AML-193 (cell line): ENCODE data around the gene CNTLN.
"Not testable (repeated sequence)": the region's sequence is repeated elsewhere in the genome, so short reads cannot be mapped to it uniquely, and the experiment has no call there.

ENCODE experiments used
- DNase-seq, 2 experiments: peaks; one replicate each; lab custom pipeline; 2025; lab: John Stamatoyannopoulos, UW

The CNTLN gene

GRCh38 chr9:17401858-17402257 is 267.0 kb downstream of the CNTLN start:
- DNase-seq, result no peak

GRCh38 chr9:17402309-17402708 is 267.5 kb downstream of the CNTLN start:
- DNase-seq, result peak; percentile 12 to 27

DNA sequence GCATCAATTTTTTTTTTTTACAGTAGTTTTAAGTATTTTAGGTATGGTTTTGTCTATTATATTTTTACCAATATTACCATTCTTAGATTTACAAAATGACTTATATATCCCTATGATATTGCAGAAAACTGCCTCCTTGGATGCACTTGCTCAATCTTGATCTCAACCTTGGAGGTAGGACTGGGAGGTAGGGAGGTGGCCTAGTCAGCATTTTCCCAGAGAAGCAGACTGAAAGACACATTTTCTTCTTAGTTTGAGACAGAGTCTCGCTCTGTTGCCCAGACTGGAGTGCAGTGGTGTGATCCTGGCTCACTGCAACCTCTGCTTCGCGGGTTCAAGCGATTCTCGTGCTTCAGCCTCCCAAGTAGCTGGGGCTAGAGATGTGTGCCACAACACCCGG is 268.7 kb downstream of the CNTLN start:
- DNase-seq, result no peak

DNA sequence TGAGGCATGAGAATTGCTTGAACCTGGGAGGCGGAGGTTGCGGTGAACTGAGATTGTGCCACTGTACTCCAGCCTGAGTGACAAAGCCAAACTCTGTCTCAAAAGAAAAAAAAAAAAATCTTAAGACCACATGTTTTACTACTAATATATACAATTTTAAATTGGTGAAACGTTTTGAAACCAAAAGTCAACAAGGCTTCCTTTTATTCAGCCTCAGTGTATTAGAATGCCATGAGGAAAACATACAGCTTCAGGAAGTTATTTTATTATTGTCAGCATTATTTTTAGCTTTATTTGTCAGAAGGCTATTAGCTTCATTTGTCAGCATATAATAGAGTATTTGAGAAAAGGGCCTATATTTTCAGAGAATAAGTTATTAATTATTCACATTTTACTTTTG is 280.1 kb downstream of the CNTLN start:
- no peak for DNase-seq

GRCh38 chr9:17422994-17423680 is 288.3 kb downstream of the CNTLN start:
- no peak for DNase-seq

- DNase-seq, result no peak
These were observed 288.8 kb downstream of the CNTLN start for GRCh38 chr9:17423681-17424011.

GRCh38 chr9:17425384-17425783 is 290.5 kb downstream of the CNTLN start:
- peak; percentile 49 to 52 for DNase-seq

DNA sequence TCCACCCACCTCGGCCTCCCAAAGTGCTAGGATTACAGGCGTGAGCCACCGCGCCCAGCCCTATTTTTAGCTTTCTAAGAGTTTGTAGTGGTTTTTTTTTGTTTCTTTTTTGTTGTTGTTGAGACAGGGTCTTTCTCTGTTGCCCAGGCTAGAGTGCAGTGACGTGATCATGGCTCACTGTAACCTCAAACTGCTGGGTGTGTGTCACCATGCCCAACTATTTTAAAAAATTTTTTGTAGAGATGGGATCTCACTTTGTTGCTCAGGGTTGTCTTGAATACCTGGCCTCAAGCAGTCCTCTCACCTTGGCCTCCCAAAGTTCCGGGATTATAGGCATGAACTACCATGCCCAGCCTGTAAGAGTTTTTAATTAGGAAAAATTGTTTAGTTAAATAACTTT is 298.7 kb downstream of the CNTLN start:
- DNase-seq, result no peak

- DNase-seq, result no peak
These were observed 302.0 kb downstream of the CNTLN start for GRCh38 chr9:17436854-17437253.

DNA sequence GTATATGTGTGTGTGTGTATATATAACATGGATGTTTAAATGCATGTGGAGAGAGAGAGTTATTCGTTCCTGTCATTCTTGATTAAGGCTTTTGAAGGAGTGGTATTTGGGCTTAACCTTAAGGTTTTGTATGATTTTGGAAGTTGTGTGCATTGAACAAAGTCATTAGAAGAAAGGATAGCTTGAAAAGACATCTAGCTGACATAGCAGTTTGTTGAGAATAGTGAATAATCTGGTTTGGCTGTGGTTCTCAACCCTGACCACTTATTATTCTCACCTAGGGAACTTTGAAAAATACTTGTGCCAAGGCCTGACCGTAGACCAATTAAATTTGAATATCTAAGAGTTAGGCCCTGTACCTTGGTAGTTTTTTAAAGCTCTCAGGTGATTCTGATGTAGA is 303.0 kb downstream of the CNTLN start:
- no peak for DNase-seq

- DNase-seq, result not testable (repeated sequence)
These were observed 310.3 kb downstream of the CNTLN start for GRCh38 chr9:17445126-17445525.

GRCh38 chr9:17453751-17454150 is 318.9 kb downstream of the CNTLN start:
- no peak for DNase-seq

DNA sequence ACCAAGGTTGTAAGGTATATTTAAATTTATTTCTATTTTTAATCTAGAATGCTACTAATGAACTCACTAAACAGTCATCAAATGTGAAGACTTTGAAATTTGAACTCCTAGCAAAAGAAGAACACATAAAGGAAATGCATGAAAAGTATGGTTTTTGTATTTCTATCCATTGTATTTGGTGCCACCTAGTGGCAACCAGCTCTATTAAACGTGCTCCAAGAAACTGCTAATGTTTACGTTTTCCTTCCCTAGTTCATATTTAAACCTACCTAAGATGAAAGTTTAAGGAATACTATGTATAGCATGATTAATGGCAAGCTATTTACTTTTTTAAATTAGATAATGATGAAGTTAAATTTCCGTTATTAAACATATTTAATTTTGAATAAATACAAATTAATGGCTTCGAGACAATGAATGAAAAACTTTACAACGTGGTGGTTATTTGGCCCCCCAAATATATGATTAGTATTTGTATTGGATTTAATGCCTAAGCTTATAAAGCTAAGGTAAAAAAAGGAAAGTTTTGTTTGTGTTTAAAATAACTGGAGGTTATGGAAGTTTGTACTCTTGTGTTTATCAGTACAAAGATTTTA is 328.1 kb downstream of the CNTLN start:
- peak; percentile 44 to 49 for DNase-seq

DNA sequence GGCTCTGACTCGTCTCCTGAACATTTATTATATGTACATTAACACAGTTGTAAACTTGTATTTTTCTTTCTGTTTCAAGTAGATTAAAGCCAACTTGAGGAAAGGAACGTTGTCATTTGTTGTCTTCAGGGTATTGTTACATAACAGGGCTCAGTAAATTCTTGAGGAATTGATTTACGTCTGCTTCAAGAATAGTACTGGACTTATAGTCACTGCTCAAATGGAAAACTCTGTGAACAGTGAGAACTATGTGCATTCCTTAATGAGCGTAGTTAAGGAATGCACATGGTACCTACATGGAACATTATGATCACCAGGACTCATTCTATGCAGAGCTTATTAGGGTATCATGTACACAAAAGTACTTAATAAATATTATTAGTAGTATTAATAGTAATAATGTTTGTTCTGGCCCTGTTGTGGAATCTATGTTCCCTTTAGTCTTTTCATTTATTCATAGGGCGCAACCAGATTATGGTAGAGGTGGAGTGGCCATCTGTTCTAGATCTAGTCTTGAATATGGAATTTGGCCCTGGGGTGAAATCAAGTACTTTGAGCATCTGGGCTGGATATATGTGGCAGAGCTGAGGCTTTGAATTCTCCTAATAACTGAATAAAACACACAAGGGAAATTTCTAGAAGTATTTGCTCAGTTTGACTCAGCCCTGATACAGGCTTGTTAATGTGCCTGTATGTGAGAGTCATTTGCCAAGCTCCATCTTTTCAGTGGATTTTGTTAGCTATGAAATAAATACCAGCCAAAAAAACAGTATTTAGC is 335.4 kb downstream of the CNTLN start:
- no peak for DNase-seq

- no peak for DNase-seq
These were observed 337.3 kb downstream of the CNTLN start for GRCh38 chr9:17472126-17472525.

- no peak for DNase-seq
These were observed 341.6 kb downstream of the CNTLN start for GRCh38 chr9:17476401-17476800.

DNA sequence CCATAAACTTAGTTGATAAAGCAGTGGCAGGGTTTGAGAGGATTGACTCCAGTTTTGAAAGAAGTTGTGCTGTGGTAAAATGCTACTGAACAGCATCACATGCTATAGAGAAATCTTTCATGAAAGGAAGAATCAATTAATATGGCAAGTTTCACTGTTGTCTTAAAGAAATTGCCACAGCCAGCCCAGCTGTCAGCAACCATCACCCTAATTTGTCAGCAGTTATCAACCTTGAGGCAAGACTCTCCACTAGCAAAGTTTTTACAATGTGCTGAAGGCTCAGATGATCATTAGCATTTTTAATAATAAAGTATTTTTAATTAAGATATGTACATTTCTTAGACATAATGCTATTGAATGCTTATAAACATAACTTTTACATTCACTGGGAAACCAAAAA is 343.0 kb downstream of the CNTLN start:
- DNase-seq, result no peak

DNA sequence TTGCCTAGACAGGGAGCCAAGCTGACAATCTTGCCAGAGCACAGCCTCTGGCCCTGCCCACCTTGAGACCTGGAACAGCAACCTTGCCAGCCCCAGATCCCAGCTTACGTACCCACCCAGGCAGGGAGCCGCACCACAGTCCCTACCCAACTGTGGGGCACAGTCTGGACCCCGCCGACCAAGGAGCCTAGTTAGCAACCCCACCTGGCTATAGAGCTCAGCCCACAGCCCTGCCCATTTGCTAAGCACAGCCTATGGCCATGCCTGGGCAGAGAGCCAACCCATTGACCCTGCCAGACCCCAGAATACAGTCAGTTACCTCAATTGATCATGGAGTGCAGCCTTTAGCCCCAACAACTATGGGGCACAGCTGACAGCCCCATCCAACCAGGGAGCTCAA is 346.1 kb downstream of the CNTLN start:
- DNase-seq, result no peak

DNA sequence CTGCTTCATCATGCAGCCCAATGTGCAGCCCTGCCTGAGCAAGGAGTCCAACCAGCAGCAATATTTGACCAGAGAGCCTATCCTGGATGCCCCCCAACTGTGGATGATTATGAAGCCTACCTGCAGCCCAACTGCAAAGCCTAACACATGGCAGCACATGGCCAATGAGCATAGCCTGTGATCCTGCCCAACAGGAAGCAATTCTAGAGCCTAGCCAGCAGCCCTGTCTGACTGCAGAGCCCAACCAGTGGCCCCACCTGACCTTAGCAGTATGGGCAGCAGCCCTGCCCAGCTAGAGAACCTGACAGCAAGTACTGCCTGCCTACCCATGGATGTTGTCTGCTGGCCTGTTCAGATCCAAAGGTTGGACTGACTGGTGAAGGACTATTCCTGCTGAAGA is 346.7 kb downstream of the CNTLN start:
- DNase-seq, result no peak

- DNase-seq, result no peak
These were observed 350.1 kb downstream of the CNTLN start for GRCh38 chr9:17484906-17485305.

DNA sequence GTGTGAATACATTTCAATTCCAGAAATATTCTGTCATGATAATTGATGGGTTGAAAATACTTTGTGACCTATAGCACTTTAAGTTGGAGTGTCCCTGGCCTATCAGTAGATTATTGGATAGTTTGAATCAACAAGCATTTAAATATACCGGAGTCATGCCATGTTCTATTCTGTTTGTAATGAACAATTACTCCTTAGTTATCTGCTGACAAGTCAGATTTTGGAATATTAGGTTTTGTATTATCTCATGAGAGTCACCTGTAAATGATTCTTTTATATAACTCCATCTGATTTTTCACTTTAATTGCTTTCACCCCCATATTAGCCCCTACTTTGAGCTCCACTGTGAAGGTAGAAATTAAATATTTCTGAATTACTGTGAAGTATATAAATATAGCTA is 351.6 kb downstream of the CNTLN start:
- DNase-seq, result no peak

- DNase-seq, result no peak
These were observed 352.6 kb downstream of the CNTLN start for GRCh38 chr9:17487467-17487866.

DNA sequence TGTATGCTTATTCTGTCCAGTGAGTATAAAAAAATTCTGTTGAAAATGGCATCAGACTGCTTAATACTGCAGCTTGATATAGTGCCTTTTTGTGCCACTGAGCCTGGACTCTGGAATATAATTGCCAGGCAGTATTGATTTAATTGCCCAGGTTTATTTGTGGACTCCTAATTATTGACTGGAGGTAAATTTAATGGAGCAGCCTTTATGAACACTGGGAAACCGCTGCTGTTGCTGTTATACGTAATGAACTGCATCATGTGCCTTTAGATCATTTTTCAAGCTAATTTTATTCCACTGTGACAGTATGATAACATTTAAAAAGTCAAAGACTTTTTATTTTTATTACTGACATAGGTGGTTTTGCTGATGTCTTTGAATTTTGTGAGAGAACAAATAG is 353.8 kb downstream of the CNTLN start:
- DNase-seq, result no peak
